Mammary epithelial cell (primary cell): Measurements from ENCODE around the gene GLT8D1.

Experiments used
- CTCF ChIP-seq, 2 donors: IDR thresholded peaks in 1 of 2; conservative IDR thresholded peaks in 1 of 2; 2 replicates each; pipeline ENCODE4 v1.5.1; 2011 to 2012; ENCODE audit warnings: inconsistent platforms in 2 of 2, low read length in 2 of 2, mild to moderate bottlenecking in 2 of 2, control low read depth in 1 of 2, low read depth in 1 of 2; ENCODE audit not compliant: insufficient read depth in 1 of 2; ENCODE audit errors: extremely low read depth in 1 of 2
- EZH2 ChIP-seq: IDR thresholded peaks from 2 replicates; pipeline ENCODE4 v1.6.1; 2012; ENCODE audit warnings: low read length, inconsistent platforms, borderline replicate concordance

- TF ChIP-seq CTCF (conservative IDR thresholded peaks at IDR 0.05 in 1 of 2, IDR thresholded peaks at IDR 0.05 in 1 of 2; ENCODE audit: extremely low read depth in 1 of 2, insufficient read depth in 1 of 2, low read depth in 1 of 2, low read length in 2 of 2) (no peak), EZH2 (no peak)
Observed at GRCh38 chr3:52697632-52697965, 8.0 kb downstream of the GLT8D1 start.
